H1 (cell line): ENCODE data around the gene TAOK2. TPM values are rescaled to one million over a fixed set of nuclear protein-coding genes. Genes with fewer than 3 reads are reported as not detected.

Source experiments
- CTCF ChIA-PET: fragments of 300-600 bp; sonication (Branson Sonifier 250); formaldehyde crosslinking; loops from one replicate; lab custom pipeline; 2021; ENCODE audit not compliant: partially characterized antibody; lab: Charles Lee
- POLR2A ChIA-PET: fragments of 300-600 bp; sonication (Branson Sonifier 250); formaldehyde crosslinking; loops from one replicate; lab custom pipeline; 2021; ENCODE audit warnings: inconsistent platforms; ENCODE audit not compliant: partially characterized antibody; lab: Charles Lee
- DNase-seq, 2 experiments: peaks; one replicate each; pipeline versions ENCODE4 v3.0.0 to v3.0.0-alpha.2; 2010 to 2022; ENCODE audit warnings: low spot score in 2 of 2, low read depth in 1 of 2, mixed read lengths in 1 of 2
- FAIRE-seq: peaks from 2 replicates; lab custom pipeline; 2011; peaks lifted over from hg19 to GRCh38; lab: Jason Lieb, UNC
- H2AFZ ChIP-seq: 2 replicates; pipeline ENCODE4 v1.8.1; 2012; ENCODE audit warnings: low read length, inconsistent platforms
- H2AK5ac ChIP-seq: 2 replicates; pipeline ENCODE4 v1.6.1; 2013; ENCODE audit warnings: low read depth, low read length
- H2BK120ac ChIP-seq: replicated peaks from 2 replicates; pipeline ENCODE3; 2013; ENCODE audit warnings: low read depth, low read length, inconsistent platforms
- H2BK12ac ChIP-seq: 2 replicates; pipeline ENCODE4 v1.6.1; 2013; ENCODE audit warnings: low read depth, low read length
- H2BK15ac ChIP-seq: 2 replicates; pipeline ENCODE4 v1.6.1; 2013; ENCODE audit warnings: low read length
- H2BK20ac ChIP-seq: 2 replicates; pipeline ENCODE4 v1.6.1; 2013; ENCODE audit warnings: low read length
- H2BK5ac ChIP-seq: 2 replicates; pipeline ENCODE4 v1.6.1; 2013; ENCODE audit warnings: low read depth, low read length
- H3K14ac ChIP-seq: 2 replicates; pipeline ENCODE4 v1.6.1; 2013; ENCODE audit warnings: inconsistent platforms; ENCODE audit not compliant: insufficient read length
- H3K18ac ChIP-seq: 2 replicates; pipeline ENCODE4 v1.6.1; 2013; ENCODE audit warnings: low read length; ENCODE audit errors: extremely low read depth
- H3K23ac ChIP-seq: 2 replicates; pipeline ENCODE4 v1.6.1; 2013; ENCODE audit warnings: inconsistent platforms; ENCODE audit not compliant: insufficient read length
- H3K23me2 ChIP-seq: 2 replicates; pipeline ENCODE4 v1.6.1; 2013; ENCODE audit warnings: low read depth, low read length
- H3K27ac ChIP-seq: 2 replicates; pipeline ENCODE4 v1.6.1; 2011; ENCODE audit warnings: low read depth, low read length, inconsistent platforms
- H3K27me3 ChIP-seq, 4 experiments: replicated peaks in 1 of 4; 1 replicate in 1 of 4; 2 replicates in 3 of 4; pipeline versions ENCODE4 v1.6.1 to v1.8.1; 2011 to 2013; ENCODE audit warnings: low read length in 3 of 4, mild to moderate bottlenecking in 3 of 4, inconsistent platforms in 2 of 4, mixed read lengths in 2 of 4, moderate library complexity in 1 of 4; ENCODE audit not compliant: control insufficient read depth in 3 of 4, insufficient read depth in 3 of 4; ENCODE audit errors: extremely low read depth in 1 of 4
- H3K36me3 ChIP-seq, 4 experiments: 2 replicates each; pipeline versions ENCODE4 v1.6.1 to v1.8.1; 2011 to 2013; ENCODE audit warnings: mild to moderate bottlenecking in 4 of 4, low read length in 3 of 4, moderate library complexity in 2 of 4, control low read depth in 1 of 4, inconsistent platforms in 1 of 4; ENCODE audit not compliant: insufficient read depth in 4 of 4, control insufficient read depth in 2 of 4
- H3K4ac ChIP-seq: replicated peaks from 2 replicates; pipeline ENCODE3; 2013; ENCODE audit warnings: low read length, low read depth, mixed read lengths, inconsistent platforms; ENCODE audit not compliant: insufficient read length
- H3K4me1 ChIP-seq, 4 experiments: replicated peaks in 1 of 4; 1 replicate in 1 of 4; 2 replicates in 3 of 4; pipeline versions ENCODE4 v1.6.1 to v1.8.1; 2011 to 2013; ENCODE audit warnings: low read length in 3 of 4, inconsistent platforms in 2 of 4, mixed read lengths in 1 of 4; ENCODE audit not compliant: insufficient read depth in 4 of 4, control insufficient read depth in 3 of 4
- H3K4me2 ChIP-seq, 2 experiments: 2 replicates each; pipeline versions ENCODE4 v1.6.1 to v1.8.1; 2011 to 2013; ENCODE audit warnings: low read depth in 2 of 2, low read length in 2 of 2, control low read depth in 1 of 2, inconsistent platforms in 1 of 2, mild to moderate bottlenecking in 1 of 2; ENCODE audit not compliant: insufficient read depth in 1 of 2
- H3K4me3 ChIP-seq, 4 experiments: fragments of 200-600, 300-600 bp in 1 of 4; sonication (generic), shearing (Covaris generic), sonication (Bioruptor Twin) in 1 of 4; 2 replicates each; pipeline versions ENCODE4 v1.5.1 to v1.8.1; 2011 to 2016; ENCODE audit warnings: low read length in 4 of 4, low read depth in 3 of 4, control low read depth in 2 of 4, inconsistent platforms in 2 of 4, mild to moderate bottlenecking in 2 of 4, mixed read lengths in 1 of 4, moderate library complexity in 1 of 4; ENCODE audit not compliant: insufficient read depth in 2 of 4; ENCODE audit errors: extremely low read depth in 1 of 4
- H3K56ac ChIP-seq: replicated peaks from 2 replicates; pipeline ENCODE3; 2013; ENCODE audit warnings: low read depth, mild to moderate bottlenecking, mixed read lengths, low read length, inconsistent platforms; ENCODE audit not compliant: insufficient read length
- H3K79me1 ChIP-seq: 2 replicates; pipeline ENCODE4 v1.6.1; 2013; ENCODE audit warnings: low read depth, low read length, control low read depth
- H3K79me2 ChIP-seq, 2 experiments: 2 replicates each; pipeline versions ENCODE4 v1.6.1 to v1.8.1; 2012 to 2013; ENCODE audit warnings: low read length in 2 of 2, mild to moderate bottlenecking in 2 of 2, inconsistent platforms in 1 of 2; ENCODE audit not compliant: insufficient read depth in 2 of 2, control insufficient read depth in 1 of 2
- H3K9ac ChIP-seq, 4 experiments: replicated peaks in 1 of 4; 1 replicate in 1 of 4; 2 replicates in 3 of 4; pipeline versions ENCODE4 v1.6.1 to v1.8.1; 2011 to 2013; ENCODE audit warnings: low read depth in 3 of 4, low read length in 3 of 4, control low read depth in 2 of 4, mild to moderate bottlenecking in 2 of 4, moderate library complexity in 2 of 4, inconsistent platforms in 1 of 4; ENCODE audit errors: extremely low read depth in 1 of 4
- H3K9me3 ChIP-seq, 2 experiments: 2 replicates each; pipeline versions ENCODE4 v1.6.1 to v1.8.1; 2012 to 2013; ENCODE audit warnings: mild to moderate bottlenecking in 2 of 2, moderate library complexity in 2 of 2, control low read depth in 1 of 2, inconsistent platforms in 1 of 2, low read depth in 1 of 2, low read length in 1 of 2, mixed read lengths in 1 of 2; ENCODE audit not compliant: insufficient read depth in 2 of 2
- H4K20me1 ChIP-seq, 2 experiments: replicated peaks in 1 of 2; 2 replicates each; pipeline versions ENCODE3 to v1.8.1; 2011 to 2013; ENCODE audit warnings: inconsistent platforms in 2 of 2, low read length in 2 of 2, mild to moderate bottlenecking in 1 of 2; ENCODE audit not compliant: insufficient read depth in 2 of 2, control insufficient read depth in 1 of 2
- H4K5ac ChIP-seq: 2 replicates; pipeline ENCODE4 v1.6.1; 2013; ENCODE audit warnings: low read length, low read depth, mixed read lengths, inconsistent platforms; ENCODE audit not compliant: insufficient read length
- H4K8ac ChIP-seq: 2 replicates; pipeline ENCODE4 v1.8.0; 2013; ENCODE audit warnings: mild to moderate bottlenecking, moderate library complexity, low read length, inconsistent platforms; ENCODE audit not compliant: insufficient read depth; ENCODE audit errors: extremely low read depth
- H4K91ac ChIP-seq: replicated peaks from 2 replicates; pipeline ENCODE3; 2013; ENCODE audit warnings: low read length, mixed read lengths, inconsistent platforms; ENCODE audit not compliant: insufficient read length
- CTCF ChIP-seq, 3 experiments: IDR thresholded peaks; 1 replicate in 2 of 3; 2 replicates in 1 of 3; pipeline versions ENCODE4 v1.5.1 to v1.6.1; 2011; ENCODE audit warnings: low read length in 3 of 3, mild to moderate bottlenecking in 3 of 3, inconsistent platforms in 2 of 3, low read depth in 1 of 3, moderate library complexity in 1 of 3; ENCODE audit not compliant: insufficient read depth in 1 of 3; ENCODE audit errors: control extremely low read depth in 1 of 3
- KDM5A ChIP-seq: fragments of 200-600 bp; IDR thresholded peaks from 2 replicates; pipeline ENCODE4 v1.7.1; 2012; ENCODE audit warnings: mild to moderate bottlenecking, low read length, inconsistent platforms, mixed read lengths
- MAX ChIP-seq: IDR thresholded peaks from 2 replicates; pipeline ENCODE4 v1.6.1; 2012; ENCODE audit warnings: inconsistent platforms
- SIX5 ChIP-seq: IDR thresholded peaks from 2 replicates; pipeline ENCODE4 v1.6.1; 2011; ENCODE audit warnings: mild to moderate bottlenecking, low read depth, low read length
- WGBS, 2 experiments: shearing (Covaris generic) in 1 of 2; methylation state at CpG; one replicate each; pipeline versions ENCODE4 v1.1.6 to v1.1.7; 2013 to 2015; ENCODE audit warnings: low lambda C conversion rate in 2 of 2, mixed read lengths in 2 of 2, inconsistent platforms in 1 of 2, low coverage in 1 of 2, missing lambda C conversion rate in 1 of 2; ENCODE audit not compliant: insufficient replicate concordance in 2 of 2, insufficient coverage in 1 of 2, insufficient read length in 1 of 2; ENCODE audit errors: extremely low coverage in 1 of 2, missing lambda C conversion rate in 1 of 2; 5-methylcytosine and 5-hydroxymethylcytosine counted together
- polyA plus RNA-seq, 7 experiments: library from polyadenylated mRNA; depleted of rRNA in 3 of 7; stranded (reverse) in 5 of 7; unstranded in 2 of 7; fragments of >200 nt in 5 of 7; fragments of 200-250 nt in 2 of 7; gene quantifications; 1 replicate in 5 of 7; 2 replicates in 1 of 7; 4 replicates in 1 of 7; pipeline versions ENCODE4 v1.2.1 to v1.2.3, GENCODE V29; 2011 to 2013; ENCODE audit warnings: missing spikeins in 2 of 7, mixed read lengths in 2 of 7
- total RNA-seq: library from RNA; stranded (reverse); fragmentation: NEBNext Ultra II Directional; extraction: Animal tissue kit (Norgen Biotek cat#: 25700); gene quantifications from 2 replicates; pipeline ENCODE4 v1.2.1, GENCODE V29; 2021

Gene TAOK2
- total and polyA plus RNA-seq, 2 of the 8 experiments (the other 6 are each of a cell fraction or from before 2014, with no cell fraction given) = 13.5 to 32.6 TPM

- H2BK15ac ChIP-seq = 0 out of 2 replicates have a peak overlapping the region, but pooled peaks have one; percentile 6
- H2AFZ ChIP-seq = peak overlapping the region; percentile 94
- no peak overlapping the region for H4K5ac ChIP-seq
- no peaks in the 10 kb centered on the region for H3K36me3 ChIP-seq
- no peaks in the 10 kb centered on the region for H3K79me1 ChIP-seq
- H2AK5ac ChIP-seq = no peak overlapping the region
- peaks cover 0 to 7% (median 4%) of the 10 kb centered on the region in 4 experiments; a peak in 5 of 7 replicates for H3K4me1 ChIP-seq
- no peak overlapping the region for H3K23ac ChIP-seq
- peak overlapping the region; percentile 44; the same call in 1 of the 2 replicates for H3K18ac ChIP-seq
- H2BK5ac ChIP-seq = peak overlapping the region; percentile 63
- no peaks in the 10 kb centered on the region for H3K27me3 ChIP-seq
- no peaks in the 10 kb centered on the region for H4K20me1 ChIP-seq
- no peak overlapping the region for H3K9ac ChIP-seq
- H2BK120ac ChIP-seq = no peak overlapping the region
- ChIA-PET POLR2A (interaction anchor here (0.6 to 1.1 kb wide), 5 partner anchors 10 to 40 kb away, joined by 3 to 7 read pairs (median 3); partner anchors contain the start of genes KCTD13 and TMEM219), CTCF (interaction anchor here (0.6 to 3.8 kb wide), 11 partner anchors 8 to 136 kb away, joined by 3 to 16 read pairs (median 4); partner anchors contain the start of genes TAOK2 and TMEM219)
- no peak overlapping the region for H3K4me3 ChIP-seq
- no peak overlapping the region for H3K4ac ChIP-seq
- DNase-seq (peak in 1 of 2 experiments; percentile 52), FAIRE-seq (no peak)
- no peaks in the 10 kb centered on the region for H3K9me3 ChIP-seq
- no peak overlapping the region for H2BK20ac ChIP-seq
- no peak overlapping the region for H3K4me2 ChIP-seq
- TF ChIP-seq MAX (peak; percentile 6; the same call in 1 of the 2 replicates), CTCF (IDR thresholded peaks at IDR 0.05; ENCODE audit: control extremely low read depth in 1 of 3, insufficient read depth in 1 of 3, low read depth in 1 of 3, low read length in 3 of 3) (peak; percentile 25 to 61 (median 35); a peak in 3 of 4 replicates), SIX5 (no peak), KDM5A (no peak)
- no peak overlapping the region for H3K56ac ChIP-seq
- H2BK12ac ChIP-seq = peak overlapping the region; percentile 45; the same call in 1 of the 2 replicates
- no peak overlapping the region for H3K14ac ChIP-seq
- H3K79me2 ChIP-seq = no peaks in the 10 kb centered on the region
- H3K27ac ChIP-seq = no peak overlapping the region
- no peaks in the 10 kb centered on the region for H3K23me2 ChIP-seq
- WGBS, 2 experiments = 87% methylated on average over 7 of the region's 8 CpGs; no CpG with 5 or more reads in 1 of the 2 experiments
- H4K91ac ChIP-seq = peak overlapping the region; percentile 88
- H4K8ac ChIP-seq = no peak overlapping the region
Observed at GRCh38 chr16:29951625-29952365, 21.9 kb upstream of the TAOK2 start.
